Measurements from ENCODE around the gene MTSS2.

- TF ChIP-seq, protein P1, sequence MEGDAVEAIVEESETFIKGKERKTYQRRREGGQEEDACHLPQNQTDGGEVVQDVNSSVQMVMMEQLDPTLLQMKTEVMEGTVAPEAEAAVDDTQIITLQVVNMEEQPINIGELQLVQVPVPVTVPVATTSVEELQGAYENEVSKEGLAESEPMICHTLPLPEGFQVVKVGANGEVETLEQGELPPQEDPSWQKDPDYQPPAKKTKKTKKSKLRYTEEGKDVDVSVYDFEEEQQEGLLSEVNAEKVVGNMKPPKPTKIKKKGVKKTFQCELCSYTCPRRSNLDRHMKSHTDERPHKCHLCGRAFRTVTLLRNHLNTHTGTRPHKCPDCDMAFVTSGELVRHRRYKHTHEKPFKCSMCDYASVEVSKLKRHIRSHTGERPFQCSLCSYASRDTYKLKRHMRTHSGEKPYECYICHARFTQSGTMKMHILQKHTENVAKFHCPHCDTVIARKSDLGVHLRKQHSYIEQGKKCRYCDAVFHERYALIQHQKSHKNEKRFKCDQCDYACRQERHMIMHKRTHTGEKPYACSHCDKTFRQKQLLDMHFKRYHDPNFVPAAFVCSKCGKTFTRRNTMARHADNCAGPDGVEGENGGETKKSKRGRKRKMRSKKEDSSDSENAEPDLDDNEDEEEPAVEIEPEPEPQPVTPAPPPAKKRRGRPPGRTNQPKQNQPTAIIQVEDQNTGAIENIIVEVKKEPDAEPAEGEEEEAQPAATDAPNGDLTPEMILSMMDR (IDR thresholded peaks at IDR 0.05): no peak
- TF ChIP-seq JUND (IDR thresholded peaks at IDR 0.05) (no peak), EZH2phosphoT487 (IDR thresholded peaks at IDR 0.05; ENCODE audit: borderline replicate concordance, low read depth) (no peak), GATA2 (CRISPR knock-in tag; IDR thresholded peaks at IDR 0.05) (no peak), ZBTB33 (IDR thresholded peaks at IDR 0.05; ENCODE audit: borderline replicate concordance, low read depth) (no peak), RAD21 (IDR thresholded peaks at IDR 0.05; ENCODE audit: low read length) (no peak), SIN3A (IDR thresholded peaks at IDR 0.05; ENCODE audit: borderline replicate concordance, low read depth, low read length) (no peak), TCF12 (IDR thresholded peaks at IDR 0.05) (no peak), FOSL2 (IDR thresholded peaks at IDR 0.05; ENCODE audit: borderline replicate concordance, low read depth) (no peak), POLR2AphosphoS5 (IDR thresholded peaks at IDR 0.05; ENCODE audit: low read depth, low read length) (no peak), TEAD4 (IDR thresholded peaks at IDR 0.05; ENCODE audit: borderline replicate concordance, insufficient read depth) (no peak), CHD2 (IDR thresholded peaks at IDR 0.05; ENCODE audit: low read length, partially characterized antibody) (no peak)
- TF ChIP-seq, protein P2, sequence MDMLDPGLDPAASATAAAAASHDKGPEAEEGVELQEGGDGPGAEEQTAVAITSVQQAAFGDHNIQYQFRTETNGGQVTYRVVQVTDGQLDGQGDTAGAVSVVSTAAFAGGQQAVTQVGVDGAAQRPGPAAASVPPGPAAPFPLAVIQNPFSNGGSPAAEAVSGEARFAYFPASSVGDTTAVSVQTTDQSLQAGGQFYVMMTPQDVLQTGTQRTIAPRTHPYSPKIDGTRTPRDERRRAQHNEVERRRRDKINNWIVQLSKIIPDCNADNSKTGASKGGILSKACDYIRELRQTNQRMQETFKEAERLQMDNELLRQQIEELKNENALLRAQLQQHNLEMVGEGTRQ (IDR thresholded peaks at IDR 0.05; ENCODE audit: borderline replicate concordance, low read depth, low read length): no peak
- TF ChIP-seq, protein P3, sequence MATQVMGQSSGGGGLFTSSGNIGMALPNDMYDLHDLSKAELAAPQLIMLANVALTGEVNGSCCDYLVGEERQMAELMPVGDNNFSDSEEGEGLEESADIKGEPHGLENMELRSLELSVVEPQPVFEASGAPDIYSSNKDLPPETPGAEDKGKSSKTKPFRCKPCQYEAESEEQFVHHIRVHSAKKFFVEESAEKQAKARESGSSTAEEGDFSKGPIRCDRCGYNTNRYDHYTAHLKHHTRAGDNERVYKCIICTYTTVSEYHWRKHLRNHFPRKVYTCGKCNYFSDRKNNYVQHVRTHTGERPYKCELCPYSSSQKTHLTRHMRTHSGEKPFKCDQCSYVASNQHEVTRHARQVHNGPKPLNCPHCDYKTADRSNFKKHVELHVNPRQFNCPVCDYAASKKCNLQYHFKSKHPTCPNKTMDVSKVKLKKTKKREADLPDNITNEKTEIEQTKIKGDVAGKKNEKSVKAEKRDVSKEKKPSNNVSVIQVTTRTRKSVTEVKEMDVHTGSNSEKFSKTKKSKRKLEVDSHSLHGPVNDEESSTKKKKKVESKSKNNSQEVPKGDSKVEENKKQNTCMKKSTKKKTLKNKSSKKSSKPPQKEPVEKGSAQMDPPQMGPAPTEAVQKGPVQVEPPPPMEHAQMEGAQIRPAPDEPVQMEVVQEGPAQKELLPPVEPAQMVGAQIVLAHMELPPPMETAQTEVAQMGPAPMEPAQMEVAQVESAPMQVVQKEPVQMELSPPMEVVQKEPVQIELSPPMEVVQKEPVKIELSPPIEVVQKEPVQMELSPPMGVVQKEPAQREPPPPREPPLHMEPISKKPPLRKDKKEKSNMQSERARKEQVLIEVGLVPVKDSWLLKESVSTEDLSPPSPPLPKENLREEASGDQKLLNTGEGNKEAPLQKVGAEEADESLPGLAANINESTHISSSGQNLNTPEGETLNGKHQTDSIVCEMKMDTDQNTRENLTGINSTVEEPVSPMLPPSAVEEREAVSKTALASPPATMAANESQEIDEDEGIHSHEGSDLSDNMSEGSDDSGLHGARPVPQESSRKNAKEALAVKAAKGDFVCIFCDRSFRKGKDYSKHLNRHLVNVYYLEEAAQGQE (IDR thresholded peaks at IDR 0.05; ENCODE audit: low read depth, low read length): no peak
Measured at GRCh38 chr16:70711211-70712031, 25.6 kb upstream of the MTSS2 start.
